ENCODE measurements around the gene ARR3. TPM values are rescaled to one million over a fixed set of nuclear protein-coding genes. Genes with fewer than 3 reads are reported as not detected.
"Not testable (repeated sequence)": the region's sequence is repeated elsewhere in the genome, so short reads cannot be mapped to it uniquely, and the experiment has no call there.

ARR3 gene
- total RNA-seq, 3 donors from 2014 or later (not counting 1 experiment from before 2014, with no cell fraction given): not detected

GRCh38 chrX:70260104-70260503 lies 8.0 kb upstream of the ARR3 start, which contains the start of gene P2RY4:
TSS of gene P2RY4 (minus strand) at chrX:70260204. CDS start at chrX:70259624, 580 bp downstream.
- no peak for ATAC-seq
- Mint-ChIP-seq H3K27me3 (ENCODE audit: low read depth in 2 of 2) (no peaks in the 10 kb centered on the region), H3K4me3 (no peak within 1 kb of the TSS), H3K36me3 (no peaks in the 10 kb centered on the region), H3K27ac (no peak within 1 kb of the TSS), H3K4me1 (peaks cover 0 to 4% of the 10 kb centered on the region in 2 donors), H3K9me3 (no peaks in the 10 kb centered on the region)
- Histone ChIP-seq H3K27ac (ENCODE audit: low read length) (no peak within 1 kb of the TSS), H3K9me3 (ENCODE audit: control insufficient read depth, insufficient read depth, low read length) (no peaks in the 10 kb centered on the region), H3K4me1 (ENCODE audit: control insufficient read depth, insufficient read depth, low read length) (no peaks in the 10 kb centered on the region), H3K27me3 (ENCODE audit: control insufficient read depth, insufficient read depth, low read length) (no peaks in the 10 kb centered on the region), H3K36me3 (ENCODE audit: control insufficient read depth, insufficient read depth, low read length) (no peaks in the 10 kb centered on the region), H3K4me3 (ENCODE audit: low read length) (no peak within 1 kb of the TSS)
- 60% methylated on average over 1 of the region's 4 CpGs for WGBS (ENCODE audit: insufficient coverage)
- intact Hi-C loops (cut with micrococcal nuclease): no loop called here
- no peak for TF ChIP-seq CTCF (IDR thresholded peaks at IDR 0.05)
- no peak for DNase-seq

GRCh38 chrX:70262952-70263567 lies 5.1 kb upstream of the ARR3 start:
- H3K27me3 ChIP-seq (ENCODE audit: control insufficient read depth, insufficient read depth, low read length): no peaks in the 10 kb centered on the region
- 44% methylated on average over 7 of the region's 7 CpGs for WGBS (ENCODE audit: insufficient coverage)
- Mint-ChIP-seq H3K4me1 (peaks cover 0 to 2% of the 10 kb centered on the region in 2 donors), H3K27ac (no peak overlapping the region), H3K9me3 (no peaks in the 10 kb centered on the region), H3K27me3 (ENCODE audit: low read depth in 2 of 2) (peaks cover 0 to 9% of the 10 kb centered on the region in 2 donors), H3K4me3 (no peak overlapping the region), H3K36me3 (no peaks in the 10 kb centered on the region)
- H3K9me3 ChIP-seq (ENCODE audit: control insufficient read depth, insufficient read depth, low read length): no peaks in the 10 kb centered on the region
- no peak overlapping the region for H3K4me3 ChIP-seq (ENCODE audit: low read length)
- ATAC-seq: no peak
- no peaks in the 10 kb centered on the region for H3K36me3 ChIP-seq (ENCODE audit: control insufficient read depth, insufficient read depth, low read length)
- TF ChIP-seq CTCF (IDR thresholded peaks at IDR 0.05): no peak
- intact Hi-C loops (cut with micrococcal nuclease): no loop called here
- H3K4me1 ChIP-seq (ENCODE audit: control insufficient read depth, insufficient read depth, low read length): no peaks in the 10 kb centered on the region
- no peak overlapping the region for H3K27ac ChIP-seq (ENCODE audit: low read length)
- DNase-seq: peak in 1 of 2 donors; percentile 23

- no peaks in the 10 kb centered on the region for H3K36me3 ChIP-seq (ENCODE audit: control insufficient read depth, insufficient read depth, low read length)
- 95% methylated on average over 3 of the region's 3 CpGs for WGBS (ENCODE audit: insufficient coverage)
- Mint-ChIP-seq H3K36me3 (no peaks in the 10 kb centered on the region), H3K4me1 (no peaks in the 10 kb centered on the region), H3K27me3 (ENCODE audit: low read depth in 2 of 2) (peaks cover 0 to 9% of the 10 kb centered on the region in 2 donors), H3K27ac (no peak overlapping the region), H3K9me3 (no peaks in the 10 kb centered on the region), H3K4me3 (no peak overlapping the region)
- no peak for TF ChIP-seq CTCF (IDR thresholded peaks at IDR 0.05)
- no peaks in the 10 kb centered on the region for H3K9me3 ChIP-seq (ENCODE audit: control insufficient read depth, insufficient read depth, low read length)
- no peaks in the 10 kb centered on the region for H3K4me1 ChIP-seq (ENCODE audit: control insufficient read depth, insufficient read depth, low read length)
- H3K4me3 ChIP-seq (ENCODE audit: low read length): no peak overlapping the region
- no peak for ATAC-seq
- H3K27ac ChIP-seq (ENCODE audit: low read length): no peak overlapping the region
- intact Hi-C loops (cut with micrococcal nuclease): no loop called here
- no peak for DNase-seq
- no peaks in the 10 kb centered on the region for H3K27me3 ChIP-seq (ENCODE audit: control insufficient read depth, insufficient read depth, low read length)
These were observed 3.4 kb upstream of the ARR3 start for GRCh38 chrX:70264784-70265183.

GRCh38 chrX:70274029-70274428 lies 5.9 kb downstream of the ARR3 start:
- H3K36me3 ChIP-seq (ENCODE audit: control insufficient read depth, insufficient read depth, low read length); H3K9me3 Mint-ChIP-seq; intact Hi-C loops (cut with micrococcal nuclease); H3K27me3 Mint-ChIP-seq (ENCODE audit: low read depth in 2 of 2); H3K27ac Mint-ChIP-seq; ATAC-seq; H3K27ac ChIP-seq (ENCODE audit: low read length); H3K9me3 ChIP-seq (ENCODE audit: control insufficient read depth, insufficient read depth, low read length); H3K4me1 ChIP-seq (ENCODE audit: control insufficient read depth, insufficient read depth, low read length); H3K4me3 ChIP-seq (ENCODE audit: low read length); H3K36me3 Mint-ChIP-seq; H3K4me3 Mint-ChIP-seq; H3K4me1 Mint-ChIP-seq; DNase-seq; H3K27me3 ChIP-seq (ENCODE audit: control insufficient read depth, insufficient read depth, low read length): not testable (repeated sequence)
- WGBS (ENCODE audit: insufficient coverage): 93% methylated on average over 7 of the region's 7 CpGs
